ENCODE measurements around the gene LCT.

DNA sequence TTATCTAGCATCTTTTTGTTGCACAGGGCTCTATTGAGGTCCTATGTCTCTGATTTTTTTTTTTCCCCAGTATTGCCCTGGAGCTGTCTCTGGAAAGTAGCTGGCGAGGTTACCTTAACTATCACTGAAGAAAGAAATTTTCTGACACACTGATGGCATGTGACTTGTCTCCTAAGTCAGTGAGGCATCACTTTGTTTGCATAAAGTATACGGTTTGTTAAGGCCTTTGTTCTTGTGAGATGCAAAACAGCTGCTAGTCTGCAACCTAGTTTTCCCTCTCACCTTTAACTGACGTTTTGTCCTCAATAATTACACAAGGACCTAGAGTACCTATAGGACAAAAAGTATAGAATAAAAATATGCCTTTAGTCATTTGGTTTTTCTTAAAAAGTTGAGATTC, 53.5 kb downstream of the LCT start:
- TF ChIP-seq, protein P1, sequence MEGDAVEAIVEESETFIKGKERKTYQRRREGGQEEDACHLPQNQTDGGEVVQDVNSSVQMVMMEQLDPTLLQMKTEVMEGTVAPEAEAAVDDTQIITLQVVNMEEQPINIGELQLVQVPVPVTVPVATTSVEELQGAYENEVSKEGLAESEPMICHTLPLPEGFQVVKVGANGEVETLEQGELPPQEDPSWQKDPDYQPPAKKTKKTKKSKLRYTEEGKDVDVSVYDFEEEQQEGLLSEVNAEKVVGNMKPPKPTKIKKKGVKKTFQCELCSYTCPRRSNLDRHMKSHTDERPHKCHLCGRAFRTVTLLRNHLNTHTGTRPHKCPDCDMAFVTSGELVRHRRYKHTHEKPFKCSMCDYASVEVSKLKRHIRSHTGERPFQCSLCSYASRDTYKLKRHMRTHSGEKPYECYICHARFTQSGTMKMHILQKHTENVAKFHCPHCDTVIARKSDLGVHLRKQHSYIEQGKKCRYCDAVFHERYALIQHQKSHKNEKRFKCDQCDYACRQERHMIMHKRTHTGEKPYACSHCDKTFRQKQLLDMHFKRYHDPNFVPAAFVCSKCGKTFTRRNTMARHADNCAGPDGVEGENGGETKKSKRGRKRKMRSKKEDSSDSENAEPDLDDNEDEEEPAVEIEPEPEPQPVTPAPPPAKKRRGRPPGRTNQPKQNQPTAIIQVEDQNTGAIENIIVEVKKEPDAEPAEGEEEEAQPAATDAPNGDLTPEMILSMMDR (IDR thresholded peaks at IDR 0.05; ENCODE audit: insufficient read depth, low read length, poor library complexity, severe bottlenecking): no peak
- TF ChIP-seq EZH2phosphoT487 (conservative IDR thresholded peaks at IDR 0.05; ENCODE audit: low read length): no peak

All from SU-DHL-6 (cell line).